CD4-positive, alpha-beta T cell treated with Interleukin-6 for 4 hours (primary cell): ENCODE data around the gene CTTN.

Experiments
- DNase-seq: peaks from one replicate; pipeline ENCODE4 v3.0.0-alpha.2; 2020; ENCODE audit warnings: mixed read lengths

The CTTN gene

DNA sequence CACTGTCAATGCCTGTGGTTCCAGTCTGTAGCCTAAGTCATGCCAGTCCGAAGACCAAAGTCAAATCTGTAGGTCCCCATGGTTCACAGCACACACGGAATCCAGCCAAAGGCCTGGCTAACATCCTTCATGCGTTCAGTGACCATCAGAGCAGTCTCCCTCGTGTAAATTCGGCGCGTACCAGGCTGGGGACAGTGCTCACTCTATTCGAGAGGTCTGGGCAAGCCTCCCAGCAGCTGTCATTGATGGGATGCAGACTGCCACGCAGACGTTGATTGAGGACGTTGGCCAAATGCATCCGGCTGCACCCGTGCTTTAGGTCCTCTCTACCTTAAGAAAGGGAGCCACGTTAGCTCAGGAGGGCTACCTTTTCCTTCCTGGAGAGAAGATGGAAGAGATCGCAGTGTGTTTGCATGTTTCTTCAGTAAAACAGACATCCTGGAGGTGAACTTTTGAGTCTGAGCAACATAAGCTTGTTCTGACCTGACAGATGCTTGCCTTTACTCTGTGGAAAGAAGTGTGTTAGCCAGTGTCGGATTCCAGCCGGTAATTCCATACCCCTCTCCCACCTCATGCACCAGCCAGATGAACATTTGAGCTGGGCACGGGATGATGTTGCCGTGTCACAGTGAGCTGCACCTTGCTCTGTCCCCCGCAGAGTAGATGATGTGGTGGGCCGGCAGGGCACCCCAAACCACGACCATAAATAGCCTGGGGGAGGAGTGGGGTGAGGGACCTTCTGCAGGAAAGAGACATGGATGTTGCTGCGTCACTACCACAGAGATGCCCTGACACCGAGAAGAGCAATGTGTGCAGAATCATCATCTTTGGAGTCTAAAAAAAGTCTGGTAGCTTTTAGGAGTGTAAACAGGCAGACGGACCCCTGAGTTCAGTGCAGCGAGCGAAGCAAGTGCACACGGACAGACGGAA lies 12.2 kb downstream of the CTTN start:
- DNase-seq, result no peak

GRCh38 chr11:70411713-70412452 lies 13.6 kb downstream of the CTTN start:
- DNase-seq, result no peak

- no peak for DNase-seq
These were observed 14.8 kb downstream of the CTTN start for GRCh38 chr11:70413151-70413550.

DNA sequence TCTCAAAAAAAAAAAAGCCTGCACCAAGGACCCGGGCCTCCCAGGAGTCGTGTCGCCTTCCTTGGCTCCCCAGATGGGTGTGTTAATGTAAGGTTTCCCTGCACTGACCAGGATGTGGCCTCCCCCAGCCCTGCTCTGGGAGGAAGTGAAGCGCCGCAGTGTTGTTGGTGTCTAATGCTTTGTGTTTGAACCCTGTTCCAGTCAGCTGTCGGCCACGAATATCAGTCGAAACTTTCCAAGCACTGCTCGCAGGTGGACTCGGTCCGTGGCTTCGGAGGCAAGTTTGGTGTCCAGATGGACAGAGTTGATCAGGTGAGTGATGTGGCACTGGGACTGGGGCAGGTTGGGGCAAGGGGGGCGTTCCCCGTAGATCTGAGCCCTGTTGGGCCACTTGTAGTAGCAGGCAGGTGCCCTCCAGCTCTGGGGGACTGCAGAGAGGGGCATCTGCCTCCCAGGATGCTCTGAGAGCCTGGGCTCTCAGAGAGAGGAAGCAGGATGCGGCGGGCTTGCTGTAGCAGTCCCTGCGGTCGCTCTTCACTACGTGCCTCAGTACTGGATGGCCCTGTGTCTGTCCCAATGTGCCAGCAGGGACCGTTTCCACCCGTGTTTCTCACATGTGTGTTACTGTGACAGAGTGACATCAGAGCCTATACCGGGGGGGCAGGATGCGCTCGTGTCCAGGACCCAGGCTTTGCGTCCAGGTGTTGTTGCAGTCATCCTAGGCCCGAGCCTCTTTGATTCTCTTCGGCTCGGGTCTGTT lies 16.2 kb downstream of the CTTN start:
- no peak for DNase-seq

- DNase-seq, result no peak
These were observed 16.9 kb downstream of the CTTN start for GRCh38 chr11:70415191-70415590.

GRCh38 chr11:70415642-70416395 lies 17.5 kb downstream of the CTTN start:
- no peak for DNase-seq

DNA sequence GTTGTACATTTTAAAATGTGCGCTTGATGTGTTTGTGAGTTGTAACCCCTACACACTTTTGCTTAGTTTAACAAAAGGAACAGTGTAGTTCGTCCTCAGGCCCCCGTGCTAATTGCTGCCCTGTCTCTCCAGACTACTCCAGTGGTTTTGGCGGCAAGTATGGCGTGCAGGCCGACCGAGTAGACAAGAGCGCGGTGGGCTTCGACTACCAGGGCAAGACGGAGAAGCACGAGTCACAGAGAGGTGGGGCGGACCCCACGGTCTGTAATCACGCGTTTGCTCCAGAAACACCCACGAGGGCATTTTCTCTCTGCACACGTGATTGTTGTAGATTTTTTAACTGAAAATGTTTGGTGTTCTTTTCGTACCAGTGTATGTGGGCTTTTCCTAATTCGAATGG lies 18.6 kb downstream of the CTTN start:
- no peak for DNase-seq

- DNase-seq, result no peak
These were observed 19.8 kb downstream of the CTTN start for GRCh38 chr11:70418130-70418529.

DNA sequence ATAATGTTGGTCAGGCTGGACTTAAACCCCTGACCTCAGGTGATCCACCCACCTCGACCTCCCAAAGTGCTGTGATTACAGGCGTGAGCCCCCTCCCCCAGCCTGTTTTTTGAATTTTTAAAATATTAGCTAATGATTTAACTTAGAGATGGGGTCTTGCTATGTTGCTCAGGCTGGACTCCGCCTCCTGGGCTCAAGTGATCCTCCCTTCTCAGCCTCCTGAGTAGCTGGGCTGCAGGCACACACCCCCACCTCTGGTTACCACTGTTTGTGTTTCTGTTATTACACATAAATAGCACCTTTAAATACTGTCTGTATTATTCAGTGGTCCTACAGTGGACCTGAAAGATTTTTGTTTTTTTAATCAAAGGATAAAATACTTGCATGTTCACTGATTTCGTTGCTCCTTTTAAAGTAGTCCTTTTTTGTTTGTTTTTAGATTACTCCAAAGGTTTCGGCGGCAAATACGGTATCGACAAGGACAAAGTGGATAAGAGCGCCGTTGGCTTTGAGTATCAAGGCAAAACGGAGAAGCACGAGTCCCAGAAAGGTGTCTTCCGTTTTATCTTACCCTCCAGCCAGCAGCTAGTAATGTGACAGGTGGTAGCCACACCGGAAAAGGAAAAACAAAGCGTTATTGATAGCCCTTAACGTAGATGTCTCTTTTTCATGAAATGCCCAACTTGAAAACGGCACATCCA lies 21.1 kb downstream of the CTTN start:
- no peak for DNase-seq

DNA sequence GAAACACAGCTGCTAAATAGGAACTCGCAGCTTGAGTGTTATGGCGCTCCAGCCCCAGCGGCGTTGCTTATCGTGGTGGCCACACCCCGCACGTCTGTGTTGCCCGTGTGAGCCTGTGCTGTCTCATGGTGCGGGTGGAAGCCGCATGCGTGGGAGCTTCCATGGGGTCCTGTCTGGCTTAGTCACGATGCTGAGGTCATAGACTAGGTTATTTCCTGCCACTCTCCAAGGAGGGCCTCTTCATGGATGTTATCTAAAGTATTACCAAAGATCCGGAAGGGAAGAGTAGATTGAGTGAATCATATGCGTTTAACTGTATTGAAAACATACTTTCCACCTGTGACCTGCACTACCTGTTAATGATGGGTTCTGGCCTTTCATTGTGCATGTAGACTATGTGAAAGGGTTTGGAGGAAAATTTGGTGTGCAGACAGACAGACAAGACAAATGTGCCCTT lies 21.7 kb downstream of the CTTN start:
- DNase-seq, result no peak

GRCh38 chr11:70420496-70420895 lies 22.2 kb downstream of the CTTN start:
- DNase-seq, result no peak

DNA sequence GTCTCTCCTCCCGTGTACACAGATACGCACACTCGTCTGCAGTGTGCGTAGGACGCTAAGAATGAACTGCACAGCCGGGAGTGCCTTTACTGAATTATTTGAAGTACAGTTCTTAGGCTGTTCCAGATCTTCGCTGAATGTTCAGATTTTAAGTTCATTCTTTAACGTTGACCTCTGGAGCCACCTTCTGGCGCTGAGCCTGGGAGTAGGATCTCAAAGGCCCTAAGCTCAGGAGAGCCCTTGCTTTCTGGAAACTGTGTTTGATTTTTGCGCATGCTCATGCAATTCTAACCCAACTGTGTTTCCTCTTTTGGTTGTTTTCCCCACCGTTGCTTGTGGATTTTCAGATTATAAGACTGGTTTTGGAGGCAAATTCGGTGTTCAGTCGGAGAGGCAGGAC lies 22.8 kb downstream of the CTTN start:
- no peak for DNase-seq

GRCh38 chr11:70422692-70423522 lies 24.6 kb downstream of the CTTN start:
- no peak for DNase-seq

DNA sequence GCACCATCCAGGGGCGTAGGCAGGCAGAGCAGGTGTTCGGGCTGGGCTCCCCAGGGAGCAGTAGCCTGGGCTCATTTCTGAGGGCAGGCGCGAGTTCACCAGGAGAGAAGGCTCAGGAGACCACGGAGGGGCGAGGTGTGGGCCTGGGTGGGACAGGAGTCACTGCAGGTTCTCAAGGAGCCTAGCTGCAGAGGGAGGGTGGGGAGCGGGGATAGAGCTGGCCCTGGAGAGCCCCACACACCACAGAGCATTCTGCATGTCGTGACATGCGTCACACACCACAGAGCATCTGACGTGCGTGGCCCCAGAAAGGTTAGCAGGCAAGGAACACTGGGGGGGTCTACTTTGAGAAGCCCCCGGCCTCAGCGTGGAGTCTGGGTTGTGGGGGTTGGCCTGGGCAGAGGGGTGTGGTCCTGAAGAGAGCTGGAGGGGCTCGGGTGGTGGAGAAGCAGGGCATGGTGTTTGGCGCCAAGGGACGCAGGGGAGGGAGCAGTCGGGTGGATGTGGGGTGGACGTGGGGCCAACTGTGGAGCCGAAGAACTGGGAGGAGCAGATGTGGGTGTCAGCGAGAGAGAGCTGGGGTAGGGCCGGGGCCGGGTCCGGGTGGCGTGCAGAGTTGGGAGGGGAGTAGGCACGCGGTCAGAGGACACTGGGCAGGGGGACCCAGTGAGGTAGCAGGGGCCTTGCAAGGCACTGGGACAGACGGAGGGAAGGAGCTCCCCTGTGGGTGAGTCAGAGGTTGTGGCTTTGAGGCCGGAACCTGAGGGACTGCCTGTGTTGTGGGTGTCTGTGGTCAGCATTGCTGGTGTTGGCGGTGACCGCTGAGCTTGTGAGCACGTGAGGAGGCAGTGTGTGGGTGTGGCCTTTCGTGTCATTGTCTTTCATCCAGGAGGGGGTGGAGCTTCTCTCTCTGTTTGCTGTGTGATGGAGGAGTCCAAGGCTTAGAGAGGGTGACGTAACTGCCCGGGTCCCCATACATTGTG lies 25.5 kb downstream of the CTTN start:
- no peak for DNase-seq

DNA sequence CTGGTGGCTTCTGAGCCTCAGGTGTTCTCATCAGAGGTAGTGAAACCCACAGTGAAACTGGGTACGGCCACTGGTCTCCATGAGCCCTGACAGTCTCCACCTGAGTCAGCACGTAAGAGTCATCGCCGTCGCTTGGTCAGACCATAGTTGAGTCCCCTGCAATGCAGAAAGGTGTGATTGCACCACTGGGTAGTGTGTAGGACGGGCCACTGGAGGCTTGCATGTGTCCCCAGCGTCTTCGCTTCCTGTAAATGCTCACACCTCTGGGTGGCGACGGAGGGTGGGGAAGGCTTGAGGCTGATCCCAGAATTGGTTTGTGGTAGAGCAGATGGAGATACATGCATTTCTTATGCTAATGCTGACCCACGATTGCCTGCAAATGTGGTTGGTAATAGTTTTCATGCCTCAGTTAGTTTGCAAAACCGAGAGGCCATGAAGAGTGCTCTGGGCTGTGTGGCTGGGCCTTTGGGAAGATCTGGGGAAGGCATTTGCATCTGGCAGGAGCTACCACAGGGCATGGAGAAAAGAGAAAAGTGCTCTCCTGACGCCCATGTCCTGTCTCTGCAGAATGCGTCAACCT lies 26.5 kb downstream of the CTTN start:
- DNase-seq, result no peak

GRCh38 chr11:70427436-70427835 lies 29.1 kb downstream of the CTTN start:
- no peak for DNase-seq

- DNase-seq, result no peak
These were observed 30.5 kb downstream of the CTTN start for GRCh38 chr11:70428701-70429427.

DNA sequence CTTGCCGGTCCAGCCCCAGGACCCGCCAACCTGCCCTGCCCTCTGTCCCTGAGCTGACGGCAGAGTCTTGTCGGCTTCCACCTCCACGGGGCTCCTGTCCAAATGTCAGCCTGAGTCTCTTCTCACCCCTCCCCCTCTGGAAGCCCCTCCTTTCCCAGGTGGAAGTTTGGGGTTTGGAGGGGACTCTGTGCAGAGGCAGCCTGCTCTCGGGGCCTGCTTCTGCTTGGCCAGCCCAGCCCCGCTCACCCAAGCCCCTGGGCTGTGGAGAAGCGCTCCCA lies 31.0 kb downstream of the CTTN start:
- DNase-seq, result no peak
